K562 (cell line): ENCODE results near the gene VDR. TPM values are rescaled to one million over a fixed set of nuclear protein-coding genes. Genes with fewer than 3 reads are reported as not detected.

Source experiments
- E2F6 ChIP-seq, 2 experiments: IDR thresholded peaks; 2 replicates each; pipeline ENCODE4 v1.6.1; 2011; ENCODE audit warnings: borderline replicate concordance in 1 of 2, control low read depth in 1 of 2, low read depth in 1 of 2, low read length in 1 of 2, mild to moderate bottlenecking in 1 of 2, mixed read lengths in 1 of 2, moderate library complexity in 1 of 2; ENCODE audit not compliant: insufficient read depth in 1 of 2, insufficient read length in 1 of 2, poor library complexity in 1 of 2, severe bottlenecking in 1 of 2; ENCODE audit errors: extremely low read depth in 1 of 2
- ERF ChIP-seq: fragments of 450-650 bp; formaldehyde crosslinking; IDR thresholded peaks from 2 replicates; pipeline ENCODE4 v1.4.0; 2020; ENCODE audit warnings: mild to moderate bottlenecking, mixed read lengths
- KAT7 ChIP-seq: sonication (generic); formaldehyde crosslinking; IDR thresholded peaks from 2 replicates; pipeline ENCODE4 v1.8.0; 2022; ENCODE audit warnings: missing genetic modification reagents, mild to moderate bottlenecking, borderline replicate concordance
- PRDM10 ChIP-seq: fragments of 450-650 bp; IDR thresholded peaks from 2 replicates; pipeline ENCODE4 v1.6.1; 2018; ENCODE audit not compliant: partially characterized antibody
- TEAD4 ChIP-seq, 2 experiments: sonication (generic) in 1 of 2; formaldehyde crosslinking in 1 of 2; IDR thresholded peaks; 2 replicates each; pipeline versions ENCODE4 v1.6.1 to v1.8.0; 2012 to 2022; ENCODE audit warnings: borderline replicate concordance in 1 of 2, inconsistent platforms in 1 of 2, low read length in 1 of 2, mild to moderate bottlenecking in 1 of 2, missing genetic modification reagents in 1 of 2
- ZNF224 ChIP-seq: sonication (generic); formaldehyde crosslinking; IDR thresholded peaks from 2 replicates; pipeline ENCODE4 v1.8.0; 2022; ENCODE audit warnings: mild to moderate bottlenecking, missing genetic modification reagents
- ZNF57 ChIP-seq: fragments of 450-650 bp; formaldehyde crosslinking; IDR thresholded peaks from 2 replicates; pipeline ENCODE4 v1.4.0; 2020; ENCODE audit warnings: mild to moderate bottlenecking, moderate library complexity
- polyA plus RNA-seq, 8 experiments: library from polyadenylated mRNA; depleted of rRNA in 4 of 8; stranded (reverse) in 5 of 8; unstranded in 3 of 8; fragments of >200 nt; fragmentation: Nextera tagmentation in 2 of 8; fragmentation: Illumina TruSeq in 1 of 8; extraction: Ambion mirVana in 2 of 8; extraction: Trizol in 1 of 8; gene quantifications; 2 replicates each; pipeline versions ENCODE4 v1.2.1 to v1.2.3, GENCODE V29; 2011 to 2014; ENCODE audit warnings: inconsistent platforms in 1 of 8, missing spikeins in 1 of 8
- total RNA-seq, 7 experiments: library from RNA; depleted of rRNA in 6 of 7; stranded (reverse); fragments of >200 nt in 6 of 7; fragmentation: Illumina TruSeq in 2 of 7; extraction: Trizol in 2 of 7; gene quantifications; 2 replicates each; pipeline versions ENCODE4 v1.2.1 to v1.2.3, GENCODE V29; 2011 to 2021; ENCODE audit warnings: low replicate concordance in 1 of 7
- TF ChIP-seq, protein P1 (sequence below): fragments of 450-650 bp; IDR thresholded peaks from 2 replicates; pipeline ENCODE4 v1.6.1; 2016; ENCODE audit warnings: mild to moderate bottlenecking, moderate library complexity

VDR gene
- total and polyA plus RNA-seq, 9 of the 15 experiments (the other 6 are each of a cell fraction or from before 2014, with no cell fraction given): 0.61 to 4.8 (median 2.0) TPM

GRCh38 chr12:47812797-47813510 lies 91.8 kb downstream of the VDR start (continued):
- TF ChIP-seq, protein P1, sequence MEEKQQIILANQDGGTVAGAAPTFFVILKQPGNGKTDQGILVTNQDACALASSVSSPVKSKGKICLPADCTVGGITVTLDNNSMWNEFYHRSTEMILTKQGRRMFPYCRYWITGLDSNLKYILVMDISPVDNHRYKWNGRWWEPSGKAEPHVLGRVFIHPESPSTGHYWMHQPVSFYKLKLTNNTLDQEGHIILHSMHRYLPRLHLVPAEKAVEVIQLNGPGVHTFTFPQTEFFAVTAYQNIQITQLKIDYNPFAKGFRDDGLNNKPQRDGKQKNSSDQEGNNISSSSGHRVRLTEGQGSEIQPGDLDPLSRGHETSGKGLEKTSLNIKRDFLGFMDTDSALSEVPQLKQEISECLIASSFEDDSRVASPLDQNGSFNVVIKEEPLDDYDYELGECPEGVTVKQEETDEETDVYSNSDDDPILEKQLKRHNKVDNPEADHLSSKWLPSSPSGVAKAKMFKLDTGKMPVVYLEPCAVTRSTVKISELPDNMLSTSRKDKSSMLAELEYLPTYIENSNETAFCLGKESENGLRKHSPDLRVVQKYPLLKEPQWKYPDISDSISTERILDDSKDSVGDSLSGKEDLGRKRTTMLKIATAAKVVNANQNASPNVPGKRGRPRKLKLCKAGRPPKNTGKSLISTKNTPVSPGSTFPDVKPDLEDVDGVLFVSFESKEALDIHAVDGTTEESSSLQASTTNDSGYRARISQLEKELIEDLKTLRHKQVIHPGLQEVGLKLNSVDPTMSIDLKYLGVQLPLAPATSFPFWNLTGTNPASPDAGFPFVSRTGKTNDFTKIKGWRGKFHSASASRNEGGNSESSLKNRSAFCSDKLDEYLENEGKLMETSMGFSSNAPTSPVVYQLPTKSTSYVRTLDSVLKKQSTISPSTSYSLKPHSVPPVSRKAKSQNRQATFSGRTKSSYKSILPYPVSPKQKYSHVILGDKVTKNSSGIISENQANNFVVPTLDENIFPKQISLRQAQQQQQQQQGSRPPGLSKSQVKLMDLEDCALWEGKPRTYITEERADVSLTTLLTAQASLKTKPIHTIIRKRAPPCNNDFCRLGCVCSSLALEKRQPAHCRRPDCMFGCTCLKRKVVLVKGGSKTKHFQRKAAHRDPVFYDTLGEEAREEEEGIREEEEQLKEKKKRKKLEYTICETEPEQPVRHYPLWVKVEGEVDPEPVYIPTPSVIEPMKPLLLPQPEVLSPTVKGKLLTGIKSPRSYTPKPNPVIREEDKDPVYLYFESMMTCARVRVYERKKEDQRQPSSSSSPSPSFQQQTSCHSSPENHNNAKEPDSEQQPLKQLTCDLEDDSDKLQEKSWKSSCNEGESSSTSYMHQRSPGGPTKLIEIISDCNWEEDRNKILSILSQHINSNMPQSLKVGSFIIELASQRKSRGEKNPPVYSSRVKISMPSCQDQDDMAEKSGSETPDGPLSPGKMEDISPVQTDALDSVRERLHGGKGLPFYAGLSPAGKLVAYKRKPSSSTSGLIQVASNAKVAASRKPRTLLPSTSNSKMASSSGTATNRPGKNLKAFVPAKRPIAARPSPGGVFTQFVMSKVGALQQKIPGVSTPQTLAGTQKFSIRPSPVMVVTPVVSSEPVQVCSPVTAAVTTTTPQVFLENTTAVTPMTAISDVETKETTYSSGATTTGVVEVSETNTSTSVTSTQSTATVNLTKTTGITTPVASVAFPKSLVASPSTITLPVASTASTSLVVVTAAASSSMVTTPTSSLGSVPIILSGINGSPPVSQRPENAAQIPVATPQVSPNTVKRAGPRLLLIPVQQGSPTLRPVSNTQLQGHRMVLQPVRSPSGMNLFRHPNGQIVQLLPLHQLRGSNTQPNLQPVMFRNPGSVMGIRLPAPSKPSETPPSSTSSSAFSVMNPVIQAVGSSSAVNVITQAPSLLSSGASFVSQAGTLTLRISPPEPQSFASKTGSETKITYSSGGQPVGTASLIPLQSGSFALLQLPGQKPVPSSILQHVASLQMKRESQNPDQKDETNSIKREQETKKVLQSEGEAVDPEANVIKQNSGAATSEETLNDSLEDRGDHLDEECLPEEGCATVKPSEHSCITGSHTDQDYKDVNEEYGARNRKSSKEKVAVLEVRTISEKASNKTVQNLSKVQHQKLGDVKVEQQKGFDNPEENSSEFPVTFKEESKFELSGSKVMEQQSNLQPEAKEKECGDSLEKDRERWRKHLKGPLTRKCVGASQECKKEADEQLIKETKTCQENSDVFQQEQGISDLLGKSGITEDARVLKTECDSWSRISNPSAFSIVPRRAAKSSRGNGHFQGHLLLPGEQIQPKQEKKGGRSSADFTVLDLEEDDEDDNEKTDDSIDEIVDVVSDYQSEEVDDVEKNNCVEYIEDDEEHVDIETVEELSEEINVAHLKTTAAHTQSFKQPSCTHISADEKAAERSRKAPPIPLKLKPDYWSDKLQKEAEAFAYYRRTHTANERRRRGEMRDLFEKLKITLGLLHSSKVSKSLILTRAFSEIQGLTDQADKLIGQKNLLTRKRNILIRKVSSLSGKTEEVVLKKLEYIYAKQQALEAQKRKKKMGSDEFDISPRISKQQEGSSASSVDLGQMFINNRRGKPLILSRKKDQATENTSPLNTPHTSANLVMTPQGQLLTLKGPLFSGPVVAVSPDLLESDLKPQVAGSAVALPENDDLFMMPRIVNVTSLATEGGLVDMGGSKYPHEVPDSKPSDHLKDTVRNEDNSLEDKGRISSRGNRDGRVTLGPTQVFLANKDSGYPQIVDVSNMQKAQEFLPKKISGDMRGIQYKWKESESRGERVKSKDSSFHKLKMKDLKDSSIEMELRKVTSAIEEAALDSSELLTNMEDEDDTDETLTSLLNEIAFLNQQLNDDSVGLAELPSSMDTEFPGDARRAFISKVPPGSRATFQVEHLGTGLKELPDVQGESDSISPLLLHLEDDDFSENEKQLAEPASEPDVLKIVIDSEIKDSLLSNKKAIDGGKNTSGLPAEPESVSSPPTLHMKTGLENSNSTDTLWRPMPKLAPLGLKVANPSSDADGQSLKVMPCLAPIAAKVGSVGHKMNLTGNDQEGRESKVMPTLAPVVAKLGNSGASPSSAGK: no peak
- 0 out of 2 replicates have a peak, but pooled peaks have one; percentile 47 for TF ChIP-seq ZNF224 (CRISPR knock-in tag)
- TF ChIP-seq ZNF57 (CRISPR knock-in tag): peak; percentile 17; the same call in 1 of the 2 replicates
- TF ChIP-seq TEAD4 (IDR thresholded peaks at IDR 0.05; ENCODE audit: low read length): no peak; the same call in 1 of the 2 replicates
- no peak for TF ChIP-seq TEAD4 (CRISPR knock-in tag; IDR thresholded peaks at IDR 0.05; ENCODE audit: borderline replicate concordance)
- no peak for TF ChIP-seq PRDM10
- no peak for TF ChIP-seq E2F6 (IDR thresholded peaks at IDR 0.05; ENCODE audit: borderline replicate concordance in 1 of 2, extremely low read depth in 1 of 2, insufficient read depth in 1 of 2, insufficient read length in 1 of 2, low read depth in 1 of 2, low read length in 1 of 2, poor library complexity in 1 of 2, severe bottlenecking in 1 of 2)
- no peak for TF ChIP-seq KAT7 (CRISPR knock-in tag)
- 0 out of 2 replicates have a peak, but pooled peaks have one; percentile 24 for TF ChIP-seq ERF (CRISPR knock-in tag)
